ENCODE data around the gene CAPZA2.

Gene CAPZA2

DNA sequence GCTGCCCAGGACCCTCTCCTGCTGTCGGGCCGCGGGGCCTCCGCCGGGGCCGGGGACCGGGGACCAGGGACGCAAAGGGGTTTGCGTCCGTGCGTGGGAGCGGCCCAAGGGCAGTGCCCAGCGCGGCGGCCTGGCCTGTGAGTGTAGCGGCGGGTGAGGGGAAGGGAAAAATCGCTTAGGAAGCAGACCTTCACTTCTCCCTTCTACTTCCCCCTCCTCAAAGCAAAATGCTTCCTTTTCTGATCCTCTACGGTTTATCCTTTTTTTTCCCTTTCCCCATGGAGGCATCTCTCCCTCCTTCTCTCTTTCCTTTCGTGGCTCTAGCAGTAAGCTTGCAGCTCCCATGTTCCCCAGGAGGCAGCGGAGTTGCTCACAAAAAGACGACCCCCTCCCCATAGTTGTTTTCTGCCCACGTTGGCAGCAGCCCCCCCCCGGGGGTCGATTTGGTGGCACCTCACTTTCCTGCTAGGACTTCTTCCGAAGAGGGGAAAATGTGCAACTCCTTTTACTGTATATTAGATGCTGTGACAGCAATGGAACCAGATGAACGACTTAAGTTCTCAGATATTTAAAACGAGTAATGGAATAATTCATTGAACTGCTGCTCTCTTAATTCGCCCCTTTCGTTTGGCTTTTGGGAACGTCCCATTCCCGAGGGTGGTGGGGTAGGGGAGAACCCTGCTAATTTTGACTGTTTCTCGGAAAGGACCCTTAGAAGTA lies 724 bp downstream of the CAPZA2 start:
- peak in 3 of 6 experiments; percentile 16 to 42 (median 18) for DNase-seq

DNA sequence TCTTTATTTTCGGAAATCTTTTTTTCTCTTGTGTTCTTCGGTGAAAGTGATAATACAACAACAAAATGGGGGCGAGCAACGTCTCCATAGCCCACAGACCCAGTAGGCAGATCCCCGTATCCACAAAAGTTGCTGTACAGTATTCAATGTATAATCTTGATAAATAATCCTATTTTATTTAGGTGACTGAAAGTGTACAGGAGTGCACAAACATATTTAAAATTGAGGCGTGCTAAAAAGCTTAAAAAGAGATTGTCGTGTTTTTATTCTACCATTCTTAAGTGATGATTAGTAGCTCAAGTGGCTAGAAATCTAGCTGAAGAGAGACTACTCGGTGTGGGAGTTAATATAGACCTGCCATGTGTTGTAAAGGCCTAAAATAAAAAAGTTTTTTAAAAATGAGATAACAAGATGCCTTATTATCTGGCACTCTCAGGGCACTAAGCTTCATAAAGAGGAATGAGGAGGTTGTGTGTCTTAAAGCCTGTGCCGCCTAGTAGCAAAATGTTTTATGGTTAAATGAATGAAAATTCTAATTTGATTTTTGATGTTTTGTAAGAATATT lies 1.6 kb downstream of the CAPZA2 start:
- DNase-seq, result no peak

DNA sequence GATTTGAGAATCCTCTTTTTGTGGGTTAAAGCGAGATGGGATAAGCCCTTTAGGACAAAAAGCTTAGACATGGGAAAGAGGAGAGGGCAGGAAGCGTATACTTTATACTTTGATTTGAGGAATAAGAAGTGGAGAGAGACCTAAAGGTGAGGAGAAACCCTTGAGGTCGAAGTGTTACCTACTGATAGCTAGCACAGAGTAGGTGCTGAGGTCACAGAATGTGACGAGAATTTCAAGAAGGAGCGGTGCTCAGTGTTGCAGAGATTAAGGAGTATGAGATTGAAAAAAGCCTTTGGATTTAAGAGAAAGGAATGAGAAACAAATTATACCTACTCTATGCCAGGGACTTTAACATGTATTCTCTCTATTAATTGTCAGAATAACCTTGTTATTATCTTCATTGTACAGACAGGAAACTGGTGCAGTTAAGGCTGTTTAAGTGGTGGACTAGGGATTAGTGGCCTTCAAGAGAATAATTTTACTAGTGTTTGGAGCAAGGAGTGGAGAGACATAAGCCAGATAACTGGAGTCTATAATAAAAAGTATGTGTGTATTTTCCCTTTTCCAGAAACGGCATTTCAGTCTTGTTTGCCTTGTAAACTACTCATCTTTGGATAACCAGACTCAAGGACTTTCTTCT lies 8.8 kb downstream of the CAPZA2 start:
- no peak for DNase-seq

DNA sequence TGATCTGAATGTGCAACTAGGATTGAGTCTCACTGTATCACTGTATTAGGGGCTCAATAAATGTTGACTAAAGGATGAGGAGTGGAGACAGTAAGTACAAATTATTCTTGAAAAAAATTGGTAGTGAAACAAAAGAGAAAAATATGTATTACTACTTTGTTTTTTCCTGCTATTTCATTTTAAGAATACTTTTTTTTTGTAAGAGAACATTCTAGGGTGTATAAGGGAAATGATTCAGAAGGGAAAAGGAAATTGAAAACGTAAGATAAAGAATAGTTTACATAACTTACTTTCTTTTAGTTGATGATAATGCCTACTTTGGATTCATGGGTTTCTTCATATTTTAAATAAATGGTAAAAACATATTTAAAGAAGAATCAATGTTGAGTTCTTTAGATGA lies 9.6 kb downstream of the CAPZA2 start:
- no peak for DNase-seq

DNA sequence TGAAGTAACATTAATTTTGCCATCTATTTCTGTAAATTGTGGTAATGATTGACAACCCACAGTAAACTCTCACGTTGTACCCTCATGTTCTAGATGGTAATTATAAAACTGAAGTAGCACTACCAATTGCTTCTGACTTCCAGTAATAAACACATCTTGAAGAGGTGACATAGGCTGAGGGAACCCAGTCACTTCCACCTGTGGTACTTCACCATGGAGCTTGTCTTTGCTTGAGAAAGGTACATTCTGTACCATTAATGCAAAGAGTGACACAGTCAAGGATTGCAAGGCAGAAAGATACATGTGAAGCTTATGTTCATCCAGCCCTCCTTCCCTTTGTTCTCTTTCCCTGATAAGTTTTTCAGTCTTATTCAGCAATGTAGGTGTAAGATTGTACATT lies 11.2 kb downstream of the CAPZA2 start:
- no peak for DNase-seq

DNA sequence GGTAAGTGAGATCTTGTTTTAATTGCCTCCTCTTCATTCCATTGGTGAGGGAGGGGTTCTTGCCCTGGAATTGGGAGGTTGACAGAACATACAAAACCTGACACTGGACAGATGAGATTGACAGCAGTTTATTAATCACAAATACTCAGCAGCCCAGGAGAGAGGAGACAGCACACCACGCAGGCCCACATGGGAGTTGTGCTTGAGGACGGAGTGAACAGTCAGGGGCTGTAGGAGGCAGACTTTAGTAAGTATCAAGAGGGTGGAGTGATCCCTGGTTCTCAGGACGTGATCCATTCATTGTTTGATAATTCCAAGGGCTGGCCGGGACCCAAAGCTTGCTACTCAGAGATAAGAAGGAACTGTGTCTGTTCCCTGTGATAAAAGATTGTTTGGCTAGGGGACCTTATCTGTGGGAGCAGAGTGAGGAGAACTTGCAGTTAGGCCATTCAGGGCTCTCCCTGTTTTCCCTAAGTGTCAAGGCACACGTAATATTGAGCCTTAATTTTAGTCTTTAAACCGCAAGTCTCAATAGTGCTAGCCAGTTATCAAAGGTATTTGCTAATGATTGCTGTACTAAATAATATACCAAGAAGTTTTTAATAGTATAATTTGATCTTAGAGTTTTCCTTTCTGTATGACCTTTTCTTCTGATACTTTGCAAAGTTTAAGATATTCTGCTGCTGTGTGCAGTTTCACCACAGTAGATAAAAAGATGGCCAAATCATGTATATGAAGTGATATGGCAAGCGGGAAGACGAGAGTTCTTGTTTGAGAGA lies 14.5 kb downstream of the CAPZA2 start:
- no peak for DNase-seq

DNA sequence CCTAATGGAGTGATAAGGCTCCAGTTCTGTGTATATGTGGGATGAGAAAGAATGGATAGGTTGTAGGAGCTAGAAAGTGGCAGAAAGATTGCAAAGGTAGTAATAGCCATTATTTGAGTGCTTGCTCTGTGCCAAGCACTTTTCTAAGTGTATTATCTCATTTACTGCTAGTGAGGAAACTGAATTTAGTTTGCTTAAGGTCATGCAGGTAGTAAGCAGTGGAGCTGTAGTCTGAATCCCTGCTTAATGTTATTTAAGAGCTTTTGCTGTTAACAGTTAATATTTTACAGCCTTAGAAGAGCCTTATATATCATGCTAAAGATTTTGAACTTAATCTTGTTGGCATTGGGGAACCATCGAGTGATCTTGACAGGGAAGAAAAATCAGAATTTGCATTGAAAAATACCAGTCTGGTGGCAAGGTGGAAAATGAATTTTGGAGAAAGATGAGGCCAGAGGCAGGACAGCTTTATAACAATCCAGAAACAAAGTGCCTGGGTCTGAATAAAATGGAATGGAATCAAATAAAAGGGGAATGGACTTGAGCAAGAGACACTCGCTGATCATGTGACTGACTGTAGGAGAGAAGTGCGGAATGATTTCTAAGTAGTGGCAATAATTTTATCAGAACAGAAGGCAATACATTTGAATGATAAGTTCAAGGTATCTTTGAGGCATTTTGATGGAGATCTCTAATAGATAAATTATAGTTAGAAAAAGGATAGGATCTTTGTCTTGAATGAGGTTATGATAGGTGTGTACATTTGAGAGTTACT lies 15.2 kb downstream of the CAPZA2 start:
- no peak for DNase-seq

DNA sequence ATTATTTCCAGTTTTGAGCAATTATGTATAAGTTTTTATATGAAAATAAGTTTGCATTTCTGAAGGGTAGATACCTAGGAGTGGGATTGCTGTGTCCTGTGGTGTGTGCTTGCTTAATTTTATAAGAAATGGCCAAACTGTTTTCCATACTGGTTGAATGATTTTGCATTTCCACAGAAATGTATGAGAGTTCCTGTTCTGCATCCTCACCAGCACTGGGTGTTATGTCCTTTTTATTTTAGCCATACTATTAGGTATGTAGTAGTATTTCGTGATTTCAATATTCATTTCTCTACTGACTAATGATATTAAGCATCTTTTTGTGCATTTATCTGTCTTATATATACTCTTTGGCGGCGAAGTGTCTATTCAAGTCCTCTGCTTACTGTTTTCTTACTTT lies 22.3 kb downstream of the CAPZA2 start:
- DNase-seq, result no peak

DNA sequence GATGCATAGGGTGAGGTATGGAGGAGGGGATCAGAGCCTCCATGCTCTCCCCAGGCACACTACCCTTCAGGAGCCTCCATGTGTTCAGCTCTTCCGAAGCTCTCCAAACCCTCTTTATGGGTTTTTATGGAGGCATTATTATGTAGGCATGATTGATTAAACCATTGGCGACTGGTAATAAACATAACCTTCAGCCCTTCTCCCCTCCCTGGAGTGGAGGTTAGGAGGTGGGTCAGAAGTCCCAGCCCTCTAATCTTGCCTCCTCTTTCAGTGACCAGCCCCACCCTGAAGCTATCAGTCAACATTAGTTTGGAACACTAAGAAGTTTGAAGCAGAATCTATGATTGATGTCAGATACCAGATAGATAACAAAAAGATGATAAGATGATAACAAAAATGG lies 23.3 kb downstream of the CAPZA2 start:
- DNase-seq, result no peak

DNA sequence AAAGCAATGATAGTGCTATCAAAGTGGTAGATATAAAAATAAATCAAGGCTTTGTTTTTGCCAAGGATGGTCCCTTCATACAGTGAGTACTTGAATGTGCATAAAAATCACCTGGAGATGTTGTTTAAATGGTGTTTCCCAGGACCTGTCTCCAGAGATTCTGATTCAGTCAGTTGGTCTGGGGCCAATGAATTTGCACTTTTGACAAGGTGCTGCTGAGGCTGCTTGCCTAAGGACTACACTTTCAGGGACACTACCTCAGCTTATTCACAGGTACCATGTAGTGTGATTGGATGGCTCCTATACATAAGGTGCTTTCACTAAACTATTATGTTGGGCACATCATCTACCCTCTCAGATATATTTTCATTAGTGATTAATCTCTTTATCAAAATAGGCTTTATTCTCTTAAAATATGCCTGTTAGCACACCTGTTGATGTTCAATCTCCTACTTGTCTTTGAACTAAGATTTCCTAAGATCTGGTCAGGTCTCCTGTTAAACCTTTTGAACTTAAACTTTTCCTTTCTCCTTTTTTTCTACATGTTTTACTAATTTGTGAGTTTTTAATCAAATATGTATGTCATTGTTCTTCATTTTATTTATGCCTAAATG lies 24.3 kb downstream of the CAPZA2 start:
- no peak for DNase-seq

DNA sequence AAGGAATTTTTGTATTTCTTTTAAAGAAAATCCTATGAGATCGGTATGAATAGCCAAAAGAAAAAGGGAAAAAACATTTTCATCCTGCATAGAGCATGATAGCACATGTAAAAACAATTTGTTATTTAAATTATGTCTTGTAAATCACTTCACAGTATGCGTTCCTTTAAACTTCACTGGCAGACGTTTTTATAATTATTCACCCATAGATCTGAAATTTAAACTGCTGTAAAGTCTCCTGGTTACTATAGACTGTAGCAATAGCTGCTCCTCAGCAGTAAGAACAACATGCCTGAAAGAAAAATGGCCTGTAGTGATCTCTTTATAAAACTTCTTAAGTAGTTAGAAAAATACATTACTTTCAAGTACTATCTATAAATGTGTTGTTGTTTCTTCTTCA lies 26.5 kb downstream of the CAPZA2 start:
- no peak for DNase-seq

DNA sequence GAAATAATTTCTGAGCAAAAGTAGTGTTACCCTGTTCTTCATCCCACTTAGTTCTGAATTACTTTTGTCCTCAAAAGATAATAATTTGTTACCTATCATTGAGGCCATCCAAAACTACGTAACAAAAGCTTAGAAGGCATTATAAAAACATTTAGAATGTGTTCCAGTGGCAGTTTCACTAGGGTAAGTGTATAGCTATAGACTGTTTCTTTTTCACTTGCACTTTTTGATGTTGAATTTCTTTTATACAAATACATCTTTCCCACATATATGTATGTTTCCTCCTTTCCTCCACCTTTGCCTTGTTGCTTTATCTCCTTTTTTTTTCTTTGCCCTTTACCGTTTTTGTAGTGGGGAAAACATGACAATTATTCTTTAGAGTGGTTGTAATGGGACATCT lies 33.5 kb downstream of the CAPZA2 start:
- no peak for DNase-seq

DNA sequence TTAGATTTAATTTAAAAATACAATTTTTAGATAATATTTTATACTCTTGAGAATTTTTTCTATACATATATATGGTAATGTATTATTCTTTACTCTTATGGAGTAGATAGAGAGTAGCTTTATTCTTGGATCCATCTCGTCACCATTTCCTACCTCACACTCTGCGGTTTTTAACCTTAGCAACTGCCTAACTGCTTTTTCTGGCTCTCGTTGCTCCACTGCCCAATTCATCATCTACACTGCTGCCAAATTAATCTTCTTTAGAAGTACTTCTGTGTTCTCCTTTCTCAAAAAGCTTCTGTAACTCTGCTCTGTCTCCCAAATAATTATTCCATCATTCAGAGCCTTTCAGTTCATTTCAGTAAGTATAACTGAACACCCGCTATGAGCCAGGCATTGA lies 35.3 kb downstream of the CAPZA2 start:
- no peak for DNase-seq

DNA sequence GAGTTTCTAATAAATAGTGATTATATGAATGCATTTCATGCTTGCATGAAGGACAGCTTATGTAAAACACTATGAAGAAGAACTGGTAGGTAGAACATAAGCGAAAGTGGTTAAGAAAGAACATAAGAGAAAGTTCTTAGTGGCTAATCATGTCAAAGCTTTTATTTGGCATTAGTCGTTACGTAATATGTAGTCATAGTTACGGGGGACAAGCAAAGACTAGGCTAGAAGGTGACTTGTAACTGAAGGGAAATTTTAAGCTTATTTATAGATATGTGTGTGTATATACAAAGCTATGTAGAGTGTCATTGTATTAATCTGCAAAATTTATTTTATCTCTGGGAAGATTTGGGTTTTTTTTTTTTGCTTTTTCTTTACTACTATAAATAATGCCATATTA lies 36.9 kb downstream of the CAPZA2 start:
- DNase-seq, result no peak

DNA sequence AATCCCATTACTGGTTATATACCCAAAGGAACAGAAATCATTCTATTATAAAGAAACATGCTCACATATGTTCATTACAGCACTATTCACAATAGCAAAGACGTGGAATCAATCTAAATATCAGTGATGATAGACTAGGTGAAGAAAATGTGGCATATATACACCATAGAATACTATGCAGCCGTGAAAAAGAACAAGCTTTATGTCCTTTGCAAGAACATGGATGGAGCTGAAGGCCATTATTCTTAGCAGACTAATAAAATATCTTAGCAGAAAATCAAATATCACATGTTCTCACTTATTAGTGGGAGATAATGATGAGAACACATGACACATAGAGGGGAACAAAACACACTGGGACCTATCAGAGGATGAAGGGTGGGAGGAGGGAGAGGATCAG lies 38.8 kb downstream of the CAPZA2 start:
- DNase-seq, result no peak

DNA sequence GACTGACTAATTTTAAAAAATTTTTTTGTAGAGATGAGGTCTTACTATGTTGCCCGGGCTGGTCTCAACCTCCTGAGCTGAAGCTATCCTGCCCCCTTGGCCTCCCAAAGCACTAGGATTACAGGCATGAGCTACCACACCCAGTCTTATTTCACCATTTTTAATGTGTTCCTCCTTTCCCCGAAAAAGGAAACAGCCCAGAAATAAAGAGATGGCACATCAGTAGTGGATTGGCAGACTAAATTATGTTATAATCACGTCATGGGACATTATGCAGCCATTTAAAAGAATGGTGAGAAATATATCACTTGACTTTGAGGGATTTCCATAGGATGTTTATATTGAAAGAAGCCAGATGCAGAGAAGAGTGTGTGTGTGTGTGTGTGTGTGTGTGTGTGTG lies 40.5 kb downstream of the CAPZA2 start:
- DNase-seq, result no peak

DNA sequence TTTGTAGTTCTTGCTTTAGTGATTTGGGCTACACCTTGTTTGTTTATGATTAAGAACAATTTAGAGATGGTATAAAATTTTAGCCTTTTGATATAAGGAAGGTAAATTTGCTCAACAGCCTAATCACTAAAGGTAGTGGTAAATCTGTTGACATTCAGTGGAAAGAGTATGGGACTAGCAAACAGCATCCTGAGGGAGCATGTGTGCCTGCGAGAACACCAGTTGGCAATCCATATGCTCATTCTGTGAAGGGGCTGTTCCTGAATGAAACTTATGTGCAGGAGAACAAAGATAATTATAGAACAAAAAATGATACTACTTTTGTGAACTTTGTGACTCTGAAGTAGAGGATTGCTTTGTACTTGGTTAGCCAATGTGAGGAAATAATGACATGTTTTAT lies 44.0 kb downstream of the CAPZA2 start:
- no peak for DNase-seq

DNA sequence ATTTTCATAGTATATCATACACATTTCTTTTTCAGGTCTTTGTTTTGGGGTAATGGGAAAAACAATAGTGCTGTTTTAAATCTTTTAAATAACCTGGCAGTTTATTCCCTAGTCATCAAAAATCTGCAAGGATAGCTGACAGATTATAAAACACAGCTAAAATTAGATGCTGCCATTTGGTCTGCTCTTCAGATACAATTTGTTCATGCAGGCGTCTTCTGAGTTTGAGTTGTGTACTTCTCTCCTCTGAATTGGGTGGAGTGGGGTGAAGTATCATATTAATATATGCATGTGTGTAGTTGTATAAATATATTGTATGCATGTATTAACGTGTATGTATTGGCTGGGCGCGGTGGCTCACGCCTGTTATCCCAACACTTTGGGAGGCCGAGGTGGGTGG lies 48.0 kb downstream of the CAPZA2 start:
- DNase-seq, result no peak

DNA sequence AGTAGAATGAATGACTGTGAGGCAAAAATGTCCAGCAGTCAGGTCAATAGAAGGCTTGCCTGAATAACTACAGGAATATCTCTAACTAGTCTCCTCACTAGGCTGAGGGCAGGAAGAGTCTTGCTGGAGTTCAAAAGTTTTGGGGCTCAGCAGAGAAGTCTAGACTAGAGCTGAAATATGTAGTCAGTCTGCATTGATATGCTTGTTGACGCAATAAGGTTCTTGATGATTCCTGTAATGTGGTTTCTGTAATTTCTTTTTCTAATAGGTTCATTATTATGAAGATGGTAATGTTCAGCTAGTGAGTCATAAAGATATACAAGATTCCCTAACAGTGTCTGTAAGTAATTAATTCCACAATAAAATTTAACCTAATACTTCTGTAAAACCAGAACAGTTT lies 49.4 kb downstream of the CAPZA2 start:
- DNase-seq, result no peak

DNA sequence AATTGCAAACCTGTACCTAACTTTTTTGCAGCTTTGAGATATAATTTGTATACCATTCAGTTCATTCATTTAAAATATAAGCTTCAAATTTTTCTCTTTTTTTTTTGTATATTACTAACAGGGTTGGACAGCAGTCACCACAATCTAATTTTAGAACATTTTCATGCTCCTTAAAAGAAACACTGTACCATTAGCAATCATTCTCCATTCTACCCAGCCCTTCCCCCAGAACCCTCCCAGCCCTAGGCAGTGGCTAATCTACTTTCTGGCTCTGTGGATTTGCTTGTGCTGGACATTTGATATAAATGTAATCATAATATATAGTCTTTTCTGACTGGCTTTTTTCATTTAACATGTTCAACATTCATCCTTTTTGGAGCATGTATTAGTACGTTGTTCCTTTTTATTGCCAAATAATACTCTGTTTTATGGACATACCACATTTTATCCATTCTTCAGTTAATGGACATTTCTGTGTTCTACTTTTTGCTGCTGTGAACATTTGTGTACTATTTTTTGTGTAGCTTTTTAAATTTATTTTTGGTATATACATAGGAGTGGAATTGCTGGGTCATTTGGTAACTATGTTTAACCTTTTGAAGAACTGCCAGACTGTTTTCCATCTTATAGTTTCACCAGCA lies 50.0 kb downstream of the CAPZA2 start:
- no peak for DNase-seq

DNA sequence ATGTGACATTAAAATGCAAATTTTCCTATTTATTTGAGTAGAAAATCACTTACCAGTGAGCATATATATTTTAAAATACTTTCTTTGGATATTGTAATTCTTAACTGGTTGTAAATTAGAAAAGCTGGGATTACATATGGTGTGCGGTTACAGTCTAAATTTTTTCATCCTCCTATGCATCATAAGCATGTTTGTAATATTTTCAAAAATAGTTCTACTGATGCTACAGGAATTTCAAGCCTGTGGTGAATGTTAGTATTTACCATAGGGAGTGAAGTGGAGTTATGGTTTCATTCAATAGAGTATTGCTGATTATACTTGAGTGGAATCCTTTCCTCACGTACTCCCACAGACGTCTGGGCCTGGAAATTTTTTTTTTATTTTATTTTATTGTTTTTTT lies 56.3 kb downstream of the CAPZA2 start:
- no peak for DNase-seq

DNA sequence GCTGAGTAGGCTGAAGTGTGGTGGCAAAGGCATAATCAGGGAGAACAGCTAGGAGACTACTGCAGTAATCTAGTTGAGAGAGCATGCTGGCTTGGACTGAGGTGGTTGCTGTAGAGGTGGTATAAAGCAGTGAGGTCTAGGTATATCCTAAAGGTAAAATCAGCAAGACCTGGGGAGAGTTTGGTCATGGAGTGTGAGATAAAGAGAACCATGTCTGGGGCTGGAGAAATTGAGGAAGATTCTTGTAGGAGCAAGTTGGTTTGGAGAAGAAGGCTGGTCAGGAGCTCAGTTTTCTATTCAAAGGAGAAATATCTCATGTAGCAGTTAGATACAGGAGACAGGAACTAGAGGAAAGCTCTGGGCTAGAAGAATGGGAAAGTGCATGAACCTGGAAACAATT lies 58.0 kb downstream of the CAPZA2 start:
- DNase-seq, result no peak
